Iris pigment epithelial cell (primary cell): ENCODE measurements around the gene HES6.

ENCODE experiments used
- DNase-seq: peaks from one replicate; pipeline ENCODE4 v3.0.0-alpha.2; 2011; ENCODE audit warnings: low read depth

HES6 gene

GRCh38 chr2:238254095-238254723 is 14.4 kb upstream of the HES6 start:
- DNase-seq, result no peak

DNA sequence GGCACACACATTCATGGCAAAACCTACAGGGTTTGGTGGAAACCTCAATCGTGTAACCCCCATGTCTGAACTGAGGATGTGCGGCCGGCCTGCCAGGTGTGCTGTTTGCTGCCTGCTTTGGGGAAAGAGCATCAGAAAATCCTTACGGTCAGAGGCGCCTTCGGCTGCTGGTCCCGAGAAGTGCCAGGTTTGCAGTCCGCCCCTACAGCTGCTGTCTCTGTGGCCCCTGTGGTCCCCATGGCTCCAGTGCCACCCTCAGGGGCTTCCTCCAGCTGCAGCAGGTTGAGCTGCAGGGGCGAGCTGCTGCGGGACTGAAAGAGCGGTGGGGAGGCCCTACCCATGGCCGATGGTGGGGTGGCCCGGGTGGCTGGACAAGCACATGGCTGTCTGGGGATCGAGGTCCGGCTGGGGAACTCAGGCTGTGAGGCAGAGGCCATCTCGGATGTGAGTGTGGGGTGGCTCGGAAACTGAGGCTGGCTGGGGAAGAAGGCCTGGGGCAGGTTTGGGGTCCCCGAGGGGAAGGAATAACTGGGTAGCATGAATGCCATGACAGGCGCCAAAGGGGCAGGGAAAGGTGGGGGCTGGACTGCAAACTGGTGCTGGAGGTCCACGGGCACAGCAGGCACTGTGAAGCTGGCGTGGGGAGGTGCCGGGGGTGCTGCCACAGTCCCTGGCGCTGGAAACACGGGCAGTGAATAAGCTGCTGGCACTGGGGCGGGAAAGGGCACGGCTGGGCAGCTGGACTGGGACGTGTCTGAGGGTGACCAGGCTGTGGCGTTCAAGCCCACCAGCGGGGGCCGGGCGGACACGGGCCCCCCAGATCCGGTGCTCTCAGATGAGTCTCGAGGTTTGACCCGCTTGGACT is 13.2 kb upstream of the HES6 start:
- DNase-seq, result no peak

- no peak for DNase-seq
Measured at GRCh38 chr2:238251986-238252385, 12.1 kb upstream of the HES6 start.

- no peak for DNase-seq
Measured at GRCh38 chr2:238251331-238251730, 11.5 kb upstream of the HES6 start.

DNA sequence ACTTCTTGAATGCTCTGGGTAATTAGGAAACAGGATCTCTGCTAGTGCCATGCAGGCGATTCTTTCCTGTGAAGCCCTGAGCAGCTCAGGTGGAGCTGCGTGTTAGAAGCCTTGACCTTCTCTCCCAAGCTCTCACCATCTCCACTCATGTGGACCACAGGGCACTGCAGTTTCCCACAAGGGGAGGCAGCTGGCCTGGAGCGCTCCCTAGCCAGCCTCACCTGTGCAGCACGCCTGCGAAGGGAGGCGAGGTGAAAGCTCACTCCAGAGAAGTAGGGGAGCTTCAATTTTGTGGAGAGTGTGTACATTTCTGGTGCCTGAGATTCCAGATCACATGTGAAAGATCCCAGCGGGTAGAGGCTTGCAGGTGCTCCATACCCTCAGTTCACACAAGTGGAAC is 11.1 kb upstream of the HES6 start:
- no peak for DNase-seq

DNA sequence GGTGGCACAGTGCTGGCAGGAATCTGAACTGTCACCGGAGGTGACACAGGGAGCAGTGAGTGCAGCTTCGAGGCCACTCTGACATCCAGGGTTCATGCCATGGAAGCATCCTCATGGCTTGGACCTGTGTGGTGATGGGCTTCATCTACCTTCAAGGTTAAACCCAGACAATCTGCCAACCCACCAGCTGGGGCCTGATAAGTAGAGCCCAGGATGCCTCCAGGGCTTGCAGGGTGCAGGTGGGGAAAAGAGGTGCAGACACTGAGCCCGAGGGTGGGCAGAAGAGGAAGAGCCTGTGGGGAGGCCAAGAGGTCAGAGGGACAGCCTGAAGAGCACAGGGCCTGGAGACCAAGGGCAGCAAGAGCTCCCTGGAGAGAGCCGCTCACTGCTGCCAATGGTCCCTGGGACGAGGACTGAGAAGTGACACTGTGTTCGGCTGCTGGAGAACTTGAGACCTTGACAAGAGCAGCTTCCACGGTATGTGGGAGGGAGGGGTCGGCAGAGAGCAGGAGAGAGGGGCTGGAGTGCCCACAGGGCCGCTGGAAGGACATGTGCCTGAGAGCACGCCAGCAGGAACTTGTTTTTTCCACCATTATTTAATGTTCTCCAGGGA is 8.1 kb upstream of the HES6 start:
- DNase-seq, result no peak

GRCh38 chr2:238247002-238247822 is 7.4 kb upstream of the HES6 start:
- no peak for DNase-seq

DNA sequence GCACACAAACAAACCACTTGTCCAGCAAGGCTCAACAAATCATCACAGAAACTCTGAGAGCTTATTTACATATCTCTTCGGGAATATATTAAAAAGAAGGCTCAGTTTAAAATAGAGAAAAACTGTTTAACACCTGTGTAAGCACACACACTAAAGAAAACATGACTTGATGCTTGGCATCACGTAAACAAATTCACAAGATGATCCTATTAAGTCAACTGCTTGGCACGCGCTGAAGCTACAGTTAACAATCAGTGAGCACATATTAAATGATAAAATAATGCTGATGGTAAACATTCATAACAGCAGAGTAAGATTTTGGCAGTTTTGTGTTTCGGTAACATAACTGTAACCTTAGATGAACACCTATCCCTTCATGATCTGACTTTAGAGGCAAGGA is 4.3 kb upstream of the HES6 start:
- DNase-seq, result no peak

GRCh38 chr2:238243496-238244076 is 3.7 kb upstream of the HES6 start:
- DNase-seq, result no peak

DNA sequence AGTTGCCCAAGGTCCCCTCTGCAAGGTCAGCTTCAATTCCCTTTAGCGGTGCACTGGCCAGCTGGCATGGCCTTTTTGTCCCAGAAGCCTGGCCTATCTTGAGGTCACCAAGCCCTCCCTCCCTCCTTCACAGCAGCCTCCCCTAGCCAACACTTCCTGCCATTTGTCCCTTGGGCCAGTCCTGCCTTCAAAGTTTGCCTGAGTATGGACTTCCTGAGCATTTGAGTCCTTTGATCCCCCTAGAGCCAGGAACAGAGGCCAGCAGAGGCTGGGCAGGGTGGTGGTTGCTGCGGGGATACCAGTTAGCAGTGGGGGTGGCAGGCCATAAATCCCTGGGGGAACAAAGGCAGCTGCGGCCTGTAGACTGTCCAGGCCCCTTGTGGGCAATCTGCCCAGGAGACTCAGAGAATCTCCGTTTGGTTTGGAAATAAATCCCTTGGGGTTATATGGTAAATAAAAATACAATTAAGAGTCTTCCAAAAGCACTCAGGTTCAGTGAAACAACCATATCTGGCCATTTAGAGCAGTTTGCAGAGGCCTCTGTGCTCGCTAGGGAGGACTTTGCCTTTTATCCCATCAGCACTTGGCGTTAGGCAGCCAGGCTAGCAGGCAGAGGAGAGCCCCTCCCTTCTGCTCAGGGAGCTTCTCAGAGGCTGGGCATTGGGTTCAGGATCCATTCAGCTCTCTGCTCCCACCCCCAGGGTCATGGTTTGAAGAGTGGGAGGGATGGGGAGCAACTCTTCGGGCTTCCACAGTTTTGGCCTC is 3.1 kb upstream of the HES6 start:
- no peak for DNase-seq

DNA sequence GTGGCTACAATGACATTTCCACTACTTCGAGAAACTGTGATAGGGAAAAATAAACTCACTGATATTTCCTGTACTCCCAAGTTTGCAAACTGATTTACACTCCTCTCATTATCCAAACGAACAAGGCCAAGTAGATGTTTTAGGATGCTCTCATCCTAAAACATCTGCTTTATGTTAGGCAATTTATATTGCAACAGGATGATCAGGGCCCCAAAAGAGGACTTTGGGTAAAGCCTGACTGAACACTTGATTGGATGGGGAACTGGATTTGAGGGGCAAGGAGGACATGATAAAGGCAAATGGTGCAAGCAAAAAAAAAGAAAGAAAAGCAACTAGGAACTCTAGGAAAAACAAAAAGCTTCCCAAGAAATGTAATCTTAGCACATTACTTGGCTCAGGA is 2.1 kb upstream of the HES6 start:
- DNase-seq, result no peak

DNA sequence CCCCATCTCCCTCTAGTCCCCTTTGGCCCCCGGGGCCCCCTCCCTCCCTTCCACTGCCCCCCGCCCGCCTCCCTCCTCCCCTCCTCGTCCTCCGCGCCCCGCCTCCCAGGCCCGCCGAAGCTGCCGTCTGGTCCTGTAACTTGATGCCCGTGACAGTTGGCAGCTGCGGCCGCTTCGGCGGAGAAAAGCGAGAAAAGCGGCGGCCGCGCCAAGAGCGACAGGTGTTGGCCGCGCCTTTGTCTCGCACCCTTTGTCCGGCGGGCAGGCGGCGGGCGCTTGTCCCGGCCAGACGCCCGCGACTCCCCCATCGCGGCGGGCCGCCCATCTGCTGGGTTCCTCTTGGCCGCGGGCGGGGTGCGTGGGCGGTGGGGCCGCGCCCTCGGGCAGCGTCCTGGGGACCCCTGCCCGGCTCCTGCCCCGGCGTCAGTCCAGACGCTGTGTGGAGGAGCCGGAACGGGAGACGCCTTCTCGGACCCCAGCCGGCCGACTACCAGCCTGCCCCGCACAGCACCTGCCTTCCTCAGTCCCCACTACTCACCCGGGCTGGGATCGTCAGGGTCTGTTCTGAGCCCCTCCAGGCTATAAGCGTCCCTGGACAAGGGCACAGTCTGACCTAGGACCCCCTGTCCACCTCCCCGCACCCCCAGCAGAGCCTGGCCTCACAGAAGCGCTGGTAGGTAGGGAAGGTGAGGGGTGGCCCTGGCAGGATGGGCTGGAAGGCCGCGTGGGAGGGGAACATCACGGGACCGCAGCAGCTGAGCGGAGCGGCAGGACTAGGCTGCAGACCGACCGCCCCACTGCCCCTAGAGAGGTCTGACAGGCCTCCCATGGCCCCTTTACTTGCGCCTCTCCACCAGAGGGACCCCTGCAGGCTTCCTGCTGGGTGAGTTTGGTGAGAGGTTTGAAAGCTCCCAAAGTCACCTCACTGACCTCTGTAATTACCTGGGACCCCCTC is 1.2 kb upstream of the HES6 start:
- peak; percentile 21 for DNase-seq

- DNase-seq, result no peak
Measured at GRCh38 chr2:238239543-238239862, 335 bp downstream of the HES6 start.

DNA sequence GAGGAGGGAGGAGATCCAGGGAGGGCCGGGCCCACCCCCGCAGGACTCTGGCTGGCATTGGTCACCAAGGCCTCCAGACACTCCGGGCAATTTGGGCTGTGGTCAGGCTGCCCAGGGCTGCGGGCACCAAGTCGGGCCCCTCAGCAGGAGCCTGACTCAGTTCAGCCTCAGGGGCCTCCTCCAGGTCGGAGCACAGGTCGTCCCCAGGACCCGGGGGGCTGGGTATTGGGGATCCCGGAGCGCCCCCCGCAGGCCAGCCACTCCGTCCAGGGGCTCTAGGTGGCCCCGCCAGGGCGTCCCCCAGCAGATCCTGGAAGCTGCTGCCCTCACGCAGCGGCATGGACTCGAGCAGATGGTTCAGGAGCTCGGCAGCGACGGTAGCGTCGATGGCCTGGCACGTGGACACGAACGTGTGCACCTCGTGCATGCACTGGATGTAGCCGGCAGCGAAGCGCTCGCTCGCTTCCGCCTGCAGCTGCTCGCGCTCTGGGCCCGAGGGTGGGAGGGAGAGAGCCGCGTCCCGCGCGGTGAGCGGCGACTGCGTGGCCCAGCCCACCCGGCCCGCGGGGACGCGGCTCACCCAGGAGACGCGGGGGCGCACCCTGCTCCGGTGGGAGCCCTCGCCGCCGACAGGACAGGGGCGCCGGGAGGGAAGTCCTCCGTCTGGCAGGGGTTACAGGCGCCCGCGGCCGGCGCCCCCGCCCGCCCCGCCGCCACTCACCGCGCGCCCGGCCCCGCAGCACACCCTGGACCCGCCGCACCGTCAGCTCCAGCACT is 884 bp downstream of the HES6 start:
- no peak for DNase-seq

DNA sequence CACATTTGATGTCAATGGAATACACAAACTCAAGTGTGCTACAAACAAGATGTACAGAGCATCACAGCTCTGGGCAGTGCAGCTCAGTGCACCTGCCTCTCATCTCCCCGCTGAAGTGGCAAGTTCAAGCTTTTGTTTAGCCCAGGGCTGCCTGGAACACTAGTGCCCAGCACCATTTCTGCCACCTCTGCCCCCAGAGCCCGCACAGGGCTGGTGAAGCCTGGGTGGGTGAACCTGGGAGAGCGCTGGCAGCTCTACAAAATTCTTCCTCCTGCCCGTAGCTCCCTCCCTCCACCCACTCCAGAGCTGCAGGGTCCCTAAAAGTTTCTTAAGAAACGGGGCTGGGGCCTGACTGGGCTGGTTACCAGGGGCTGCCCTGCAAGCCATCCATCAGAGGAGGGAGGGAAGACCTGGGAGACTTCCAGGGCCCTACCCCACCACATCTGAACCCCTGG is 1.5 kb downstream of the HES6 start:
- no peak for DNase-seq

DNA sequence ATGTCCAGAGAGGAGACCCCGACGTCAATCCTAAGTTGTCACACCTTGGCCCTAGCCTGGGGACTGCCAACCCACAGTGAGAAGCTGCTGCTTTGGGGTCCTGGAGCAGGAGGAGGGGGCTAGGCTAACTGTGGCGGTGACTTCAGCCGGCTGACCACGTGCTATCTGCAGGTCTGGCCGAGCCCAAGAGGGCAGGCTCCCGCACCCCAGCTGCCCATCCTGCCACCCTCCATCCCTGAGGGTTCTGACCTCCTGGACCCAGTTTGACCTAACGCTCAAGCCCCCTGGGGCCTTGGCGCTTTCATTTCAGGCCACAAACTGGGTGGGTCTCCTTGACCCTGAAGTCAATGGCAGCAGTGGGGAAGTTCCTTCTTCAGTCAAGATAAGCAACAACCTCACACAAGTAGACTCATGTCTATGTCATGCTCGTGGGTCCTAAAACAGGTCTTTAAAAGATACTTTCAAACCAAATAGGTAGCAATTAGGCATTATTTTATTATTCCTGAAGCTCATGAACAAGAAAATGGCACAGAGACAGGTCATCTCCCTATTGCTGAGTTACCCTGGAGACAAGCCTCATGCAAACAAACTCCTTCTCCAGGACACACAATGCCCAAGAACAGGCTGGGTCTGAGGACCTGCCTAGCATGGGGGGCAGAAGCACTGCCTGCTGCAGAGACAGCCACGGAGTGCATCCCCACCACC is 2.3 kb downstream of the HES6 start:
- no peak for DNase-seq

- DNase-seq, result no peak
Measured at GRCh38 chr2:238236571-238236970, 3.3 kb downstream of the HES6 start.

DNA sequence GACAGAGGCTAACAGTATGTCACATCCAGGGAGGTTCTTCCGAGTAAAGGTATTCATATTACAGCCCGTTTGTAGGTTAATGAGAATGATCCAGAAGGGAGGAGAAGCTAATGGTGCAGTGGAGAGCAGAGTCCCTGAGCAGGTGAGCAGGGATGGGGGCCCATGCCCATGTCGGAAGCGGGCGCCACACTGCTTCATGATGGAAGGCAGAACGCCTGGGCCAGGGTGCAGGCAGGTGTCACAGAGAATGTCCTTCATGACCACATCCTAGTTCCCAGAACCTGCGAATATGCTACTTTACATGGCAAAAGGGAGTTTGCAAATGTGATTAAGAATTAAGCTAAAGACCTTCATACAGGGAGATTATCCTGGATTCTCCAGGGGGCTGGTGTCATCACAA is 4.0 kb downstream of the HES6 start:
- no peak for DNase-seq

DNA sequence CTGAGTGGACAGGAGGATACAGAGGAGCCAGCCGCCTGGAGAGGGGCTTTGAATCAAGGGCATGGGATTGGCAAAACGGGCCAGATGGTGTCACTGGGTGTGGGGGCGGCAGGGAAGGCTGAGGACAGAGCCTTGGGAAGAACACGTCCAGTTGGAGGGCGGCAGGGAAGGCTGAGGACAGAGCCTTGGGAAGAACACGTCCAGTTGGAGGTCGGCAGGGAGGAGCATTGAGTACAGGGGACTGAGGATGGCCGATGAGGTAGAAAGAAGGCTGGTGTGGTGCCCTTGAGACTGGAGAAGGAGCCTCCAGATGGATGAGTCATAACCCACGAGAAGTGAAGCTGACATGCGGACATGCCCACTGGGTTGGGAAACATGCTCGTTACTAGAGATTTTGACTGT is 4.5 kb downstream of the HES6 start:
- DNase-seq, result peak; percentile 57
